Prostate gland (tissue), 2 donors: ENCODE measurements around the gene L2HGDH.

Source experiments
- CTCF ChIP-seq, 4 experiments: fragments of 200-600 bp in 2 of 4; fragments of 450-650 bp in 2 of 4; sonication (generic) in 2 of 4; IDR thresholded peaks; 1 replicate in 3 of 4; 2 replicates in 1 of 4; pipeline ENCODE4 v1.5.1; 2016 to 2019; ENCODE audit warnings: antibody characterized with exemption in 4 of 4, mild to moderate bottlenecking in 2 of 4, moderate library complexity in 2 of 4
- POLR2A ChIP-seq: fragments of 450-650 bp; IDR thresholded peaks from one replicate; pipeline ENCODE4 v1.6.1; 2016; ENCODE audit warnings: antibody characterized with exemption, mild to moderate bottlenecking

DNA sequence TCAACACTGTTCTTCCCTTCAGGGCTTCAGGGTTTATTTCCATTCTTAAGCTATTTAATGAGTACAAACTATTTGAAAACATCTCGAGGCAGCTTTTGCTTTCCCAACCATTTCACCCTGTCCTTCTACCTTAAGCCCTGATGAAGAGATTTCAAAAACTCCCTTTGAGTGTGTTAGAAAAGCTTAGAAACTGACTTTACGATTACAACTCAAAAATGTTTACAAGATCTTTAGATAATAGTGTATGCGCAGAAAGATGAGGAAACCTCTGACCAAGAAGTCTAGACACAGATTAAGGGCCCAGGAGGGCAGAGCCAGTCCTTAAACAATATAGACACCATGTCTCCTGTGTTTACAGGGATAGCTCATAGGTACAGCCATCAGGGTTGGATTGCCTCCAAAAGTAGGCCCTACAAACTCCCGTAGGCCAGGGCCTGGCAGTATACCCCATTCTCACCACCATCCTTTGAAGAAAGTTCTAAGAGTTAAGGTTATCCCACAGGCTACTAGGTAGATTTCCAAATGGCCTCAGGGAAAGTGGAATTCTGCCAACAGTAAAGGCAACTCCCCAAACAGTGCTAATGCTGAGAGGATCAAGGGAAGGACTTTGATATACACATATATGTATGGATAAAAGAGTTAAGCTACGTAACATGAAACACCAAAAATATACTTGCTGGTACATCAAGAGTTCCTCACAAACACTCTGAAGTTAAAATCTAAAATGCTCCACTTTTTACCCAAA is 69.3 kb downstream of the L2HGDH start:
- no peak for TF ChIP-seq CTCF (IDR thresholded peaks at IDR 0.05)
- no peak for TF ChIP-seq POLR2A
